SJCRH30 (cell line): Measurements from ENCODE around the gene ARHGAP44. TPM values are rescaled to one million over a fixed set of nuclear protein-coding genes. Genes with fewer than 3 reads are reported as not detected.

Experiments
- DNase-seq, 2 experiments: peaks; one replicate each; pipeline ENCODE4 v3.0.0-alpha.2; 2015 to 2020
- H3K27ac ChIP-seq: fragments of 250-450 bp; sonication (Bioruptor Pico); 2 replicates; pipeline ENCODE4 v1.5.1; 2020; ENCODE audit warnings: mild to moderate bottlenecking, moderate library complexity
- H3K27me3 ChIP-seq: fragments of 250-450 bp; sonication (Bioruptor Pico); 2 replicates; pipeline ENCODE4 v1.5.1; 2020; ENCODE audit warnings: mild to moderate bottlenecking, moderate library complexity
- H3K36me3 ChIP-seq: fragments of 250-450 bp; sonication (Bioruptor Pico); 2 replicates; pipeline ENCODE4 v1.5.1; 2020; ENCODE audit warnings: mild to moderate bottlenecking, moderate library complexity
- H3K4me1 ChIP-seq: fragments of 250-450 bp; sonication (Bioruptor Pico); 2 replicates; pipeline ENCODE4 v1.5.1; 2020; ENCODE audit warnings: mild to moderate bottlenecking, moderate library complexity
- H3K4me3 ChIP-seq: fragments of 250-450 bp; sonication (Bioruptor Pico); 2 replicates; pipeline ENCODE4 v1.5.1; 2020; ENCODE audit warnings: mild to moderate bottlenecking, moderate library complexity
- H3K9me3 ChIP-seq: fragments of 250-450 bp; sonication (Bioruptor Pico); replicated peaks from 2 replicates; pipeline ENCODE4 v1.5.1; 2020; ENCODE audit warnings: mild to moderate bottlenecking, moderate library complexity
- total RNA-seq: library from RNA; depleted of rRNA; stranded (reverse); fragments of >200 nt; shearing (Covaris generic); gene quantifications from 2 replicates; pipeline ENCODE4 v1.2.3, GENCODE V29; 2014; rRNA removed

The ARHGAP44 gene
- total RNA-seq, 1 experiment from 2014 or later, result 1.6 TPM

DNA sequence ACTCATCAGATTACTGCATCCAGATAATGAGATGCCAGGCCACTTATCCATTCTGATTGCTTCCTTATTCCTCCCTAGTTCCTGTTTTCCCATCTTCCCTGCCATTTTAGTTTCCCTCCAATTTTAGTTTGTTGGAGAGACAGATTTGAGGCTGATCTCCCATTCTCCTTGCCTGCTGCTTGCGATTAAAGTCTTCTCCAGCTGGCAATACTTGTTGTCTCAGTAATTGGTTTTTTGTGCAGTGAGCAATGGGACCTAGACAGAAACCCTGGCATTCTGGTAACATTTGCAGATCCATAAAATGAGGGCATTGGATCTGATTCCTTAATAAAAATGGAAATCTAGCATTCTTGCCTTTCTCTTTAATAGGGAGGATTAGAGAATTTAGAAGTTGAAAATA, 246.1 kb downstream of the ARHGAP44 start:
- no peaks in the 10 kb centered on the region for H3K36me3 ChIP-seq
- no peaks in the 10 kb centered on the region for H3K4me1 ChIP-seq
- H3K9me3 ChIP-seq, result no peaks in the 10 kb centered on the region; the same call in none of the 2 replicates
- no peak overlapping the region for H3K27ac ChIP-seq
- H3K27me3 ChIP-seq, result no peaks in the 10 kb centered on the region
- DNase-seq, result no peak
- H3K4me3 ChIP-seq, result no peak overlapping the region

DNA sequence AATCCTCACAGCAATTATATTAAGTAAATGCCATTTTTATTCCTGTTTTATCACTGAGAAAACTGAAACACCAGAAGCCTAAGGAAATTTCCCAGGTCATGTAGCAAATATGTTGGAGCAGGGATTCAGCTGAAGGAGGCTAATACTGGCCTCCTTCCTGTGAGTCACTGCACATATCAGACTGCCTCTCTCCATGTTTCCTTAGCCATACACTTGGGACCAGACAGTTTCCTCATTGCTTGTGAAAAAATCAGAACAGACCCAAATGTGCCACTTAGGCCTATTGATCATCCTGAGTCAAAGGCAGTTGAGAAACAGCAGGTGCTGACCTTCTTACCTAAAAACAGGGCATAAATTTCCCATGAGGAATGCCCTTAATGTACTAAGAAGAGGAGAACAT, 247.5 kb downstream of the ARHGAP44 start:
- H3K9me3 ChIP-seq, result no peaks in the 10 kb centered on the region; the same call in none of the 2 replicates

DNA sequence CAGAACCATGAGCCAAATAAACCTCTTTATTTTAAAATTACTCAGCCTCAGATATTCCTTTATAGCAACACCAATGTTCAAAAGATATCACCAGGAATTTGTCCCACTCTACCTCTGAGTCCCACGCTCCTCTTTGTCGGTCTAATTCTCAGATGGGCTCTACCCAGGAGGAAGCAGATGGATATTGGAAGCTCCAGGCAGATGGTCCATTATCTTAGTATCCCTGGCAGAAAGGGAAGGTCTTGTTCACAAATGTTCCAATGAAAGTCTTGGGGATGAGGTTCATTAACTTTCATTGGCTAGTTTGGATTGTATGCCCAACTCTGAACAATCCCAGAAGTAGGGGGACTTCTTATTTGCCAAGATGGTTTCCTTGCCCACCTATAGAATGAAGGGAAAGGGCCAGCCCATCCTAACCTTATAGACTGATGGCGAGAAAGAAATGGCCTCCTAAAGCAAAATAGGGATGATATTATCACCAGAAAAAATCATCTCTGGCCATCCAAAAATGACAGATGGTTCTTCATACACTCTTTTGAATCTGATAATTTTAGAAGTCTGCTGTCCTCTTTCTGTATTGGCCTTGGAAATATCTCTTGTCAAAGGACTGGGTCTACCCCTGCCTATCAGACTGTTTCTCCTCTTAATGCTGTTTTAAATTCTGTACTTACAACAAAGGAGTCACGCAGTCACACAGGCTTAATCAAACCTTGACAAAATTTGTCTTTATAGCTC, 249.8 kb downstream of the ARHGAP44 start:
- no peak overlapping the region for H3K27ac ChIP-seq
- no peaks in the 10 kb centered on the region; the same call in none of the 2 replicates for H3K9me3 ChIP-seq
- H3K4me3 ChIP-seq, result no peak overlapping the region
- H3K4me1 ChIP-seq, result no peaks in the 10 kb centered on the region
- no peaks in the 10 kb centered on the region for H3K36me3 ChIP-seq
- DNase-seq, result no peak
- H3K27me3 ChIP-seq, result 0 out of 2 replicates have a peak, but pooled peaks cover 3% of the 10 kb centered on the region

More for the DNA sequence above, 247.5 kb downstream of the ARHGAP44 start:
- no peak for DNase-seq
- Histone ChIP-seq H3K4me3 (no peak overlapping the region), H3K27me3 (0 out of 2 replicates have a peak, but pooled peaks cover 3% of the 10 kb centered on the region), H3K36me3 (no peaks in the 10 kb centered on the region), H3K4me1 (no peaks in the 10 kb centered on the region), H3K27ac (no peak overlapping the region)

Other genes with a start within 250 kb of the ARHGAP44 start
- gene MYOCD, start 123.6 kb upstream of the ARHGAP44 start, total RNA-seq, result 0.03 and 0.08 TPM in 2 replicates
- 187 and 208 TPM in 2 replicates for gene ELAC2, start 228.5 kb downstream of the ARHGAP44 start, total RNA-seq